Measurements from ENCODE around the gene SBK3. TPM values are rescaled to one million over a fixed set of nuclear protein-coding genes. Genes with fewer than 3 reads are reported as not detected.
"Not testable (repeated sequence)": the region's sequence is repeated elsewhere in the genome, so short reads cannot be mapped to it uniquely, and the experiment has no call there.

The SBK3 gene
- total RNA-seq, 1 donor from 2014 or later, result 3.6 TPM

GRCh38 chr19:55536366-55536765, 9.0 kb downstream of the SBK3 start:
- DNase-seq (ENCODE audit: low spot score), result no peak
- H3K4me3 Mint-ChIP-seq (ENCODE audit: unreplicated experiment), result no peak overlapping the region
- H3K4me1 Mint-ChIP-seq (ENCODE audit: unreplicated experiment), result no peaks in the 10 kb centered on the region
- TF ChIP-seq CTCF (IDR thresholded peaks at IDR 0.05; ENCODE audit: unreplicated experiment), result no peak
- H3K9me3 Mint-ChIP-seq (ENCODE audit: unreplicated experiment), result no peaks in the 10 kb centered on the region
- no peak overlapping the region for H3K27ac Mint-ChIP-seq (ENCODE audit: unreplicated experiment)
- H3K27me3 Mint-ChIP-seq (ENCODE audit: unreplicated experiment), result peaks cover 2% of the 10 kb centered on the region
- peaks cover 4% of the 10 kb centered on the region for H3K36me3 Mint-ChIP-seq (ENCODE audit: low read depth, unreplicated experiment)

GRCh38 chr19:55535965-55536350, 9.4 kb downstream of the SBK3 start:
- H3K4me3 Mint-ChIP-seq (ENCODE audit: unreplicated experiment), result no peak overlapping the region

GRCh38 chr19:55535173-55535964, 10.0 kb downstream of the SBK3 start:
- no peak for DNase-seq (ENCODE audit: low spot score)
- H3K27me3 Mint-ChIP-seq (ENCODE audit: unreplicated experiment), result peaks cover 2% of the 10 kb centered on the region
- H3K4me1 Mint-ChIP-seq (ENCODE audit: unreplicated experiment), result no peaks in the 10 kb centered on the region
- no peak overlapping the region for H3K27ac Mint-ChIP-seq (ENCODE audit: unreplicated experiment)
- no peak overlapping the region for H3K4me3 Mint-ChIP-seq (ENCODE audit: unreplicated experiment)
- no peak for TF ChIP-seq CTCF (IDR thresholded peaks at IDR 0.05; ENCODE audit: unreplicated experiment)
- H3K9me3 Mint-ChIP-seq (ENCODE audit: unreplicated experiment), result no peaks in the 10 kb centered on the region
- H3K36me3 Mint-ChIP-seq (ENCODE audit: low read depth, unreplicated experiment), result peaks cover 4% of the 10 kb centered on the region

More at GRCh38 chr19:55535965-55536350, 9.4 kb downstream of the SBK3 start:
- no peak overlapping the region for H3K27ac Mint-ChIP-seq (ENCODE audit: unreplicated experiment)
- TF ChIP-seq CTCF (IDR thresholded peaks at IDR 0.05; ENCODE audit: unreplicated experiment), result no peak
- no peaks in the 10 kb centered on the region for H3K4me1 Mint-ChIP-seq (ENCODE audit: unreplicated experiment)
- no peaks in the 10 kb centered on the region for H3K9me3 Mint-ChIP-seq (ENCODE audit: unreplicated experiment)
- DNase-seq (ENCODE audit: low spot score), result no peak
- peaks cover 4% of the 10 kb centered on the region for H3K36me3 Mint-ChIP-seq (ENCODE audit: low read depth, unreplicated experiment)
- peaks cover 2% of the 10 kb centered on the region for H3K27me3 Mint-ChIP-seq (ENCODE audit: unreplicated experiment)

GRCh38 chr19:55534280-55534679, 11.1 kb downstream of the SBK3 start:
- H3K9me3 Mint-ChIP-seq (ENCODE audit: unreplicated experiment); H3K36me3 Mint-ChIP-seq (ENCODE audit: low read depth, unreplicated experiment); H3K27me3 Mint-ChIP-seq (ENCODE audit: unreplicated experiment); H3K27ac Mint-ChIP-seq (ENCODE audit: unreplicated experiment); H3K4me1 Mint-ChIP-seq (ENCODE audit: unreplicated experiment); H3K4me3 Mint-ChIP-seq (ENCODE audit: unreplicated experiment); DNase-seq (ENCODE audit: low spot score): not testable (repeated sequence)

- Mint-ChIP-seq H3K36me3 (ENCODE audit: low read depth, unreplicated experiment) (no peaks in the 10 kb centered on the region), H3K4me3 (ENCODE audit: unreplicated experiment) (no peak overlapping the region)
These were observed 14.3 kb downstream of the SBK3 start for GRCh38 chr19:55530996-55531395.

More at GRCh38 chr19:55530996-55531395, 14.3 kb downstream of the SBK3 start:
- TF ChIP-seq CTCF (IDR thresholded peaks at IDR 0.05; ENCODE audit: unreplicated experiment), result no peak
- Mint-ChIP-seq H3K27me3 (ENCODE audit: unreplicated experiment) (peaks cover 2% of the 10 kb centered on the region), H3K9me3 (ENCODE audit: unreplicated experiment) (no peaks in the 10 kb centered on the region), H3K27ac (ENCODE audit: unreplicated experiment) (no peak overlapping the region), H3K4me1 (ENCODE audit: unreplicated experiment) (no peaks in the 10 kb centered on the region)
- DNase-seq (ENCODE audit: low spot score), result no peak
